Measurements from ENCODE around the gene FOXL3. TPM values are rescaled to one million over a fixed set of nuclear protein-coding genes. Genes with fewer than 3 reads are reported as not detected.
"Not testable (repeated sequence)": the region's sequence is repeated elsewhere in the genome, so short reads cannot be mapped to it uniquely, and the experiment has no call there.

The FOXL3 gene
- total and polyA plus RNA-seq, 2 donors (not counting 1 experiment from before 2014, with no cell fraction given), result not detected

DNA sequence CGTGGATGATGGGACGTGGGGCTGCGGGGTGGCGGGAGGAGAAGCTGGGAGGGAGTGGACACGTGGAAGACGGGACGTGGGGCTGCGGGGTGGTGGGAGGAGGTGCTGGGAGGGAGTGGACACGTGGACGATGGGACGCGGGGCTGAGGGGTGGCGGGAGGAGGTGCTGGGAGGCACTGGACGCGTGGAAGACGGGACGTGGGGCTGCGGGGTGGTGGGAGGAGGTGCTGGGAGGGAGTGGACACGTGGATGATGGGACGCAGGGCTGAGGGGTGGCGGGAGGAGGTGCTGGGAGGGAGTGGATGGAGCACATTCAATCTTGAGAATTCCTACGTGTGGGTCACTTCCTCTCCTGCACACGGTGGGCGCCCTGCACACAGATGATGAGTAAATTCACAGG, 7.2 kb downstream of the FOXL3 start:
- DNase-seq; H3K4me1 ChIP-seq (ENCODE audit: control insufficient read depth in 2 of 2, insufficient read depth in 2 of 2, low read length in 2 of 2); H3K27me3 ChIP-seq (replicated peaks in 1 of 4; ENCODE audit: control extremely low read depth in 1 of 4, control insufficient read depth in 3 of 4, insufficient read depth in 4 of 4, low read length in 3 of 4); H4K20me1 ChIP-seq (ENCODE audit: control insufficient read depth, insufficient read depth, low read length, poor library complexity, severe bottlenecking); H3K4me3 ChIP-seq (ENCODE audit: control extremely low read depth in 1 of 5, extremely low read depth in 1 of 5, insufficient read depth in 1 of 5, low read depth in 2 of 5, low read length in 4 of 5); H3K9me3 Mint-ChIP-seq (ENCODE audit: insufficient read depth); POLR2A ChIA-PET; H3K27ac Mint-ChIP-seq; H3K4me2 ChIP-seq (replicated peaks; ENCODE audit: low read depth, low read length, poor library complexity, severe bottlenecking); H2AFZ ChIP-seq (ENCODE audit: insufficient read depth, low read depth, low read length, poor library complexity, severe bottlenecking); H3K27ac ChIP-seq (ENCODE audit: low read length in 2 of 2); ATAC-seq (ENCODE audit: low read depth); H3K27me3 Mint-ChIP-seq; H3K36me3 ChIP-seq (replicated peaks in 1 of 2; ENCODE audit: control extremely low read depth in 1 of 2, control insufficient read depth in 1 of 2, extremely low read depth in 1 of 2, insufficient read depth in 2 of 2, low read length in 1 of 2); H3K4me1 Mint-ChIP-seq; CTCF ChIA-PET; H3K79me2 ChIP-seq (ENCODE audit: control insufficient read depth, insufficient read depth, low read length); H3K4me3 Mint-ChIP-seq; intact Hi-C loops (cut with micrococcal nuclease); H3K9ac ChIP-seq (ENCODE audit: low read length): not testable (repeated sequence)
- peaks cover 0 to 12% (median 0%) of the 10 kb centered on the region in 3 donors for H3K9me3 ChIP-seq (ENCODE audit: control extremely low read depth in 1 of 3, control insufficient read depth in 2 of 3, insufficient read depth in 1 of 3, low read length in 2 of 3)
- WGBS (ENCODE audit: insufficient coverage), result 84% methylated on average over 17 of the region's 24 CpGs

DNA sequence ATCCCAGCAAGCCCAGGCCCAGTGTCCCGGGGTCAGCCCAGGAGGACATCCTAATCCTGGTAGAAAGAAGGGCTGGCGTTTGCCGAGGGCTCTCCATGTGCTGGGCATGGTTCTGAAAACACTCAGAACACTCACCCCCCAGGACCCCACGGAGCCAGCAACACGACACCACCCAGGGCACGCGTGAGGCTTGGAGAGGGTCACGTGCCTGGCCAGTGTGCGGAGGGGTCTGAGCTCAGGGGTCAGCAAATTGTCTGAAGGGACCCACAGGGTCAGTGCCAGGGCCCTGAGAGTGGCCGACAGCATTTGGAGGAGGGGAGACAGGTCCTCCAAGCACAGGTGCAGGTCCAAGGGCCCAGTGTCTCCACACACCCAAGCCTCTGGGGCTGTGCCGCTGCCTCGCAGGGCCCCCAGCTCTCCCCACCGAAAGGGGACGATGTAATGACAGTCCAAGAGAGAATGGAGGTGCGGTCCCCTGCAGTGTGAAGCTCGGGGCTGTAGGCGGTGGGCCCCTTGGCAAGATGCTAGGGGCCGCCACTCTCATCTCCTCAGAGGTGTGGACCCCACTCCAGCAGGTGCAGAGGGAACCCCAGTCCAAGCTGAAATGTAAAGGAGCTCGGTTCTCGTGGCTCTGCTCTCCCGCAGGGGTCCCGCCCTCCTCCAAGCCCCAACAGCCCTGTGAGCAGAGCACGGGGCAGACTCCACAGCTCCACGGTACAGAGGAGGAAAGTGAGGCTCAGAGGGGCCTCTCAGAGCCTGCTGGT, 7.8 kb downstream of the FOXL3 start:
- Mint-ChIP-seq H3K27ac (no peak overlapping the region), H3K27me3 (peaks cover 5% of the 10 kb centered on the region), H3K9me3 (ENCODE audit: insufficient read depth) (peaks cover 2% of the 10 kb centered on the region), H3K4me3 (no peak overlapping the region), H3K4me1 (no peaks in the 10 kb centered on the region)
- intact Hi-C loops (cut with micrococcal nuclease), result no loop called here
- DNase-seq, result no peak
- WGBS (ENCODE audit: insufficient coverage), result 94% methylated on average over 22 of the region's 24 CpGs
- no peaks in the 10 kb centered on the region for H4K20me1 ChIP-seq (ENCODE audit: control insufficient read depth, insufficient read depth, low read length, poor library complexity, severe bottlenecking)
- H2AFZ ChIP-seq (ENCODE audit: insufficient read depth, low read depth, low read length, poor library complexity, severe bottlenecking), result no peak overlapping the region
- H3K36me3 ChIP-seq (replicated peaks in 1 of 2; ENCODE audit: control extremely low read depth in 1 of 2, control insufficient read depth in 1 of 2, extremely low read depth in 1 of 2, insufficient read depth in 2 of 2, low read length in 1 of 2), result no peaks in the 10 kb centered on the region
- ChIA-PET CTCF (no interaction called here), POLR2A (no interaction called here)
- H3K9me3 ChIP-seq (ENCODE audit: control extremely low read depth in 1 of 3, control insufficient read depth in 2 of 3, insufficient read depth in 1 of 3, low read length in 2 of 3), result peaks cover 0 to 12% (median 0%) of the 10 kb centered on the region in 3 donors
- TF ChIP-seq EZH2 (IDR thresholded peaks at IDR 0.05; ENCODE audit: borderline replicate concordance, insufficient read depth, low read depth, low read length, poor library complexity, severe bottlenecking), result no peak
- TF ChIP-seq, protein P1, sequence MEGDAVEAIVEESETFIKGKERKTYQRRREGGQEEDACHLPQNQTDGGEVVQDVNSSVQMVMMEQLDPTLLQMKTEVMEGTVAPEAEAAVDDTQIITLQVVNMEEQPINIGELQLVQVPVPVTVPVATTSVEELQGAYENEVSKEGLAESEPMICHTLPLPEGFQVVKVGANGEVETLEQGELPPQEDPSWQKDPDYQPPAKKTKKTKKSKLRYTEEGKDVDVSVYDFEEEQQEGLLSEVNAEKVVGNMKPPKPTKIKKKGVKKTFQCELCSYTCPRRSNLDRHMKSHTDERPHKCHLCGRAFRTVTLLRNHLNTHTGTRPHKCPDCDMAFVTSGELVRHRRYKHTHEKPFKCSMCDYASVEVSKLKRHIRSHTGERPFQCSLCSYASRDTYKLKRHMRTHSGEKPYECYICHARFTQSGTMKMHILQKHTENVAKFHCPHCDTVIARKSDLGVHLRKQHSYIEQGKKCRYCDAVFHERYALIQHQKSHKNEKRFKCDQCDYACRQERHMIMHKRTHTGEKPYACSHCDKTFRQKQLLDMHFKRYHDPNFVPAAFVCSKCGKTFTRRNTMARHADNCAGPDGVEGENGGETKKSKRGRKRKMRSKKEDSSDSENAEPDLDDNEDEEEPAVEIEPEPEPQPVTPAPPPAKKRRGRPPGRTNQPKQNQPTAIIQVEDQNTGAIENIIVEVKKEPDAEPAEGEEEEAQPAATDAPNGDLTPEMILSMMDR (IDR thresholded peaks at IDR 0.05), result no peak
- no peaks in the 10 kb centered on the region for H3K4me1 ChIP-seq (ENCODE audit: control insufficient read depth in 2 of 2, insufficient read depth in 2 of 2, low read length in 2 of 2)
- H3K9ac ChIP-seq (ENCODE audit: low read length), result no peak overlapping the region
- no peak for ATAC-seq (ENCODE audit: low read depth)
- no peak overlapping the region for H3K4me2 ChIP-seq (replicated peaks; ENCODE audit: low read depth, low read length, poor library complexity, severe bottlenecking)
- no peak overlapping the region for H3K4me3 ChIP-seq (ENCODE audit: control extremely low read depth in 1 of 5, extremely low read depth in 1 of 5, insufficient read depth in 1 of 5, low read depth in 2 of 5, low read length in 4 of 5)
- H3K27ac ChIP-seq (ENCODE audit: low read length in 2 of 2), result no peak overlapping the region
- H3K27me3 ChIP-seq (replicated peaks in 1 of 4; ENCODE audit: control extremely low read depth in 1 of 4, control insufficient read depth in 3 of 4, insufficient read depth in 4 of 4, low read length in 3 of 4), result peaks cover 0 to 2% (median under 1%) of the 10 kb centered on the region in 4 experiments
- H3K79me2 ChIP-seq (ENCODE audit: control insufficient read depth, insufficient read depth, low read length), result no peaks in the 10 kb centered on the region
